ENCODE results near the gene GSTT2. TPM values are rescaled to one million over a fixed set of nuclear protein-coding genes. Genes with fewer than 3 reads are reported as not detected.

The GSTT2 gene
- 1.00 and 1.1 TPM in 2 replicates for total RNA-seq

GRCh38 chr22:23979557-23980240, at the start of gene GSTT2:
GSTT2 (plus strand) TSS chr22:23980134.

GRCh38 chr22:23961084-23961771, 18.7 kb upstream of the GSTT2 start, which contains the start of gene GSTT2B:
GSTT2B (minus strand) TSS chr22:23961195; CDS start chr22:23961131, 64 bp downstream.

GRCh38 chr22:23966568-23966967, 13.4 kb upstream of the GSTT2 start, which contains the start of gene DDTL:
DDTL (plus strand) TSS chr22:23966888; CDS start chr22:23966915, 27 bp downstream.

GRCh38 chr22:23974345-23974744, 5.6 kb upstream of the GSTT2 start, which contains the start of gene DDT:
DDT (minus strand) TSS chr22:23974441; CDS start chr22:23974414, 27 bp downstream.

GRCh38 chr22:24005201-24005600, 25.3 kb downstream of the GSTT2 start, which contains the start of gene GSTT4:
GSTT4 (minus strand) TSS chr22:24005453; CDS start chr22:24005356, 97 bp downstream.

Other genes with a start within 250 kb of the GSTT2 start
- 3.0 and 4.7 TPM in 2 replicates for gene ZNF70, start 229.0 kb upstream of the GSTT2 start, total RNA-seq
- gene VPREB3, start 225.7 kb upstream of the GSTT2 start, total RNA-seq = not detected in 2 replicates
- 0.37 and 0.77 TPM in 2 replicates for gene C22orf15, start 217.1 kb upstream of the GSTT2 start, total RNA-seq
- gene CHCHD10, start 212.2 kb upstream of the GSTT2 start, total RNA-seq = 0.33 and 1.00 TPM in 2 replicates
- gene MMP11, start 207.3 kb upstream of the GSTT2 start, total RNA-seq = 3.8 and 14.2 TPM in 2 replicates
- gene SMARCB1, start 193.2 kb upstream of the GSTT2 start, total RNA-seq = 25.5 and 25.7 TPM in 2 replicates
- 0.44 and 2.0 TPM in 2 replicates for gene DERL3, start 141.1 kb upstream of the GSTT2 start, total RNA-seq
- gene SLC2A11, start 122.3 kb upstream of the GSTT2 start, total RNA-seq = 6.8 and 17.0 TPM in 2 replicates
- gene MIF, start 85.8 kb upstream of the GSTT2 start, total RNA-seq = 164 and 308 TPM in 2 replicates
- gene GSTT2B, start 18.9 kb upstream of the GSTT2 start, total RNA-seq = 4.5 and 8.1 TPM in 2 replicates
- 0.44 and 0.87 TPM in 2 replicates for gene DDTL, start 13.2 kb upstream of the GSTT2 start, total RNA-seq
- gene DDT, start 5.7 kb upstream of the GSTT2 start, total RNA-seq = 79.0 and 103 TPM in 2 replicates
- not detected in 2 replicates for gene GSTT4, start 25.3 kb downstream of the GSTT2 start, total RNA-seq
- gene CABIN1, start 31.2 kb downstream of the GSTT2 start, total RNA-seq = 41.6 and 43.7 TPM in 2 replicates
- 1.9 and 8.6 TPM in 2 replicates for gene SUSD2, start 201.4 kb downstream of the GSTT2 start, total RNA-seq

Measured in uterine smooth muscle cell (primary cell).